WTC11 (cell line): Measurements from ENCODE around the gene GINS1. TPM values are rescaled to one million over a fixed set of nuclear protein-coding genes. Genes with fewer than 3 reads are reported as not detected.

Experiments used
- ATAC-seq: fragments of 200-7000 bp; cut with Tn5 transposase; 2 replicates; pipeline ENCODE4 v1.10.0; 2021; ENCODE audit warnings: mild to moderate bottlenecking, moderate library complexity
- CTCF ChIA-PET: fragments of 300-600 bp; sonication (Branson Sonifier 250); formaldehyde crosslinking; loops from one replicate; lab custom pipeline; 2021; ENCODE audit warnings: antibody characterized with exemption; lab: Charles Lee
- POLR2A ChIA-PET: fragments of 350-600 bp; sonication (Branson Sonifier 250); formaldehyde crosslinking; loops from one replicate; lab custom pipeline; 2021; ENCODE audit warnings: antibody characterized with exemption; lab: Charles Lee
- DNase-seq: peaks from one replicate; pipeline ENCODE4 v3.0.0; 2021; ENCODE audit warnings: low spot score
- H3K27ac Mint-ChIP-seq: 2 replicates; pipeline ENCODE4 v1.8.0; 2021; ENCODE audit warnings: mixed read lengths
- H3K27me3 Mint-ChIP-seq: 2 replicates; pipeline ENCODE4 v1.8.0; 2021; ENCODE audit warnings: low read depth, mild to moderate bottlenecking, moderate library complexity, mixed read lengths
- H3K36me3 Mint-ChIP-seq: 2 replicates; pipeline ENCODE4 v1.8.0; 2021; ENCODE audit warnings: mixed read lengths
- H3K4me1 Mint-ChIP-seq: 2 replicates; pipeline ENCODE4 v1.8.0; 2022; ENCODE audit warnings: mixed read lengths
- H3K4me3 Mint-ChIP-seq: 2 replicates; pipeline ENCODE4 v1.8.0; 2021; ENCODE audit warnings: mild to moderate bottlenecking, moderate library complexity, mixed read lengths
- H3K9me3 Mint-ChIP-seq: 2 replicates; pipeline ENCODE4 v1.8.0; 2021; ENCODE audit warnings: mixed read lengths
- CDX4 ChIP-seq: fragments of 250-450 bp; sonication (Bioruptor Pico); IDR thresholded peaks from 2 replicates; pipeline ENCODE4 v1.9.0; 2021; ENCODE audit warnings: moderate library complexity, mild to moderate bottlenecking, inconsistent platforms, borderline replicate concordance
- CREM ChIP-seq: sonication (generic); formaldehyde crosslinking; IDR thresholded peaks from 2 replicates; pipeline ENCODE4 v1.8.1; 2022; ENCODE audit warnings: mild to moderate bottlenecking, missing genetic modification reagents, moderate library complexity
- E2F5 ChIP-seq: sonication (generic); formaldehyde crosslinking; IDR thresholded peaks from 2 replicates; pipeline ENCODE4 v1.8.1; 2022; ENCODE audit warnings: mild to moderate bottlenecking, moderate library complexity, missing genetic modification reagents
- ELF4 ChIP-seq: sonication (generic); formaldehyde crosslinking; IDR thresholded peaks from 2 replicates; pipeline ENCODE4 v1.8.1; 2022; ENCODE audit warnings: low read depth, mild to moderate bottlenecking, moderate library complexity, missing genetic modification reagents
- EMX1 ChIP-seq: fragments of 250-450 bp; sonication (Bioruptor Pico); IDR thresholded peaks from 2 replicates; pipeline ENCODE4 v1.8.0; 2021; ENCODE audit warnings: mild to moderate bottlenecking
- MLX ChIP-seq: sonication (generic); formaldehyde crosslinking; IDR thresholded peaks from 2 replicates; pipeline ENCODE4 v1.8.1; 2023; ENCODE audit warnings: mild to moderate bottlenecking, missing genetic modification reagents, moderate library complexity
- MXD4 ChIP-seq: fragments of 250-450 bp; sonication (Bioruptor Pico); IDR thresholded peaks from 2 replicates; pipeline ENCODE4 v1.8.0; 2021; ENCODE audit warnings: mild to moderate bottlenecking, moderate library complexity, borderline replicate concordance
- PRDM15 ChIP-seq: sonication (generic); formaldehyde crosslinking; IDR thresholded peaks from 2 replicates; pipeline ENCODE4 v1.8.0; 2022; ENCODE audit warnings: missing genetic modification reagents
- PREB ChIP-seq: sonication (generic); formaldehyde crosslinking; IDR thresholded peaks from 2 replicates; pipeline ENCODE4 v1.8.1; 2022; ENCODE audit warnings: mild to moderate bottlenecking, missing genetic modification reagents, moderate library complexity, borderline replicate concordance
- RORB ChIP-seq: fragments of 250-450 bp; sonication (Bioruptor Pico); IDR thresholded peaks from 2 replicates; pipeline ENCODE4 v1.9.0; 2021; ENCODE audit warnings: mild to moderate bottlenecking
- SMAD4 ChIP-seq: sonication (generic); formaldehyde crosslinking; IDR thresholded peaks from 2 replicates; pipeline ENCODE4 v1.8.0; 2022; ENCODE audit warnings: mild to moderate bottlenecking, missing genetic modification reagents
- ZNF138 ChIP-seq: sonication (generic); formaldehyde crosslinking; conservative IDR thresholded peaks from 2 replicates; pipeline ENCODE4 v1.8.1; 2022; ENCODE audit warnings: mild to moderate bottlenecking, moderate library complexity, missing genetic modification reagents
- ZNF512 ChIP-seq: sonication (generic); formaldehyde crosslinking; IDR thresholded peaks from 2 replicates; pipeline ENCODE4 v1.8.1; 2022; ENCODE audit warnings: missing genetic modification reagents, borderline replicate concordance
- ZNF532 ChIP-seq: fragments of 250-450 bp; sonication (Bioruptor Pico); IDR thresholded peaks from 2 replicates; pipeline ENCODE4 v1.9.0; 2021; ENCODE audit warnings: mild to moderate bottlenecking, borderline replicate concordance
- total RNA-seq: library from RNA; stranded (reverse); gene quantifications from 3 replicates; pipeline ENCODE4 v1.2.3, GENCODE V29; 2021

GINS1 gene
- total RNA-seq, 1 experiment from 2014 or later: 70.4 TPM

GRCh38 chr20:25369971-25370370 is 37.5 kb upstream of the GINS1 start (continued):
- no peak for TF ChIP-seq E2F5 (CRISPR knock-in tag)
- no peak for TF ChIP-seq RORB (CRISPR knock-in tag)
- TF ChIP-seq ZNF138 (CRISPR knock-in tag): no peak
- TF ChIP-seq ELF4 (CRISPR knock-in tag): no peak
- TF ChIP-seq PRDM15 (CRISPR knock-in tag): no peak

- no peak overlapping the region for H3K4me3 Mint-ChIP-seq
- ATAC-seq (no peak), DNase-seq (no peak)
- H3K27me3 Mint-ChIP-seq: no peaks in the 10 kb centered on the region
- peaks cover 17% of the 10 kb centered on the region for H3K9me3 Mint-ChIP-seq
- TF ChIP-seq RORB (CRISPR knock-in tag): no peak
- no peak for TF ChIP-seq CDX4 (CRISPR knock-in tag)
- no peak for TF ChIP-seq ZNF532 (CRISPR knock-in tag)
- no peak for TF ChIP-seq PREB (CRISPR knock-in tag)
- TF ChIP-seq CREM (CRISPR knock-in tag): no peak
- no peak for TF ChIP-seq EMX1 (CRISPR knock-in tag)
- no peak for TF ChIP-seq MXD4
- TF ChIP-seq ZNF512 (CRISPR knock-in tag): no peak
- no peak for TF ChIP-seq MLX (CRISPR knock-in tag)
- TF ChIP-seq ELF4 (CRISPR knock-in tag): no peak
- no peak for TF ChIP-seq SMAD4 (CRISPR knock-in tag)
- CTCF ChIA-PET: interaction anchor here (1.1 kb wide), 1 partner anchor 36 kb away, joined by 5 read pairs; no protein-coding TSS in a partner anchor
- peaks cover 39% of the 10 kb centered on the region for H3K36me3 Mint-ChIP-seq
- H3K4me1 Mint-ChIP-seq: peaks cover 22% of the 10 kb centered on the region
- 0 out of 2 replicates have a peak overlapping the region, but pooled peaks have one; percentile 48 for H3K27ac Mint-ChIP-seq
- POLR2A ChIA-PET: interaction anchor here (0.6 kb wide), 1 partner anchor 24 kb away, joined by 4 read pairs; no protein-coding TSS in a partner anchor
Measured at GRCh38 chr20:25372584-25373336, 34.7 kb upstream of the GINS1 start.
